ENCODE results near the gene HP1BP3.

GRCh38 chr1:20716232-20716631 is 70.9 kb downstream of the HP1BP3 start:
- TF ChIP-seq POLR2A (IDR thresholded peaks at IDR 0.05) (no peak), CTCF (IDR thresholded peaks at IDR 0.05) (no peak)

All from breast epithelium (tissue), 3 donors.